Vagina (tissue), 2 donors: ENCODE data around the gene CRYBG1. TPM values are rescaled to one million over a fixed set of nuclear protein-coding genes. Genes with fewer than 3 reads are reported as not detected.

Experiments used
- DNase-seq, 2 donors: peaks; one replicate each; pipeline ENCODE4 v3.0.0-alpha.2; 2017; ENCODE audit errors: extremely low spot score in 2 of 2
- H3K27ac ChIP-seq: fragments of 200-600 bp; sonication (generic); one replicate; pipeline ENCODE4 v1.5.1; 2019
- H3K27me3 ChIP-seq: fragments of 200-600 bp; sonication (generic); one replicate; pipeline ENCODE4 v1.5.1; 2019
- H3K36me3 ChIP-seq, 2 donors: fragments of 200-600 bp; sonication (generic); one replicate each; pipeline ENCODE4 v1.5.1; 2017 to 2019
- H3K4me1 ChIP-seq: fragments of 200-600 bp; sonication (generic); one replicate; pipeline ENCODE4 v1.5.1; 2019
- H3K4me3 ChIP-seq, 2 donors: fragments of 200-600 bp; sonication (generic); 1 replicate in 1 of 2; 2 replicates in 1 of 2; pipeline ENCODE4 v1.5.1; 2016 to 2019
- H3K9me3 ChIP-seq: fragments of 200-600 bp; sonication (generic); one replicate; pipeline ENCODE4 v1.5.1; 2019
- CTCF ChIP-seq, 3 experiments: fragments of 450-650 bp in 2 of 3; fragments of 200-600 bp in 1 of 3; sonication (generic) in 1 of 3; IDR thresholded peaks; one replicate each; pipeline ENCODE4 v1.5.1; 2017 to 2019; ENCODE audit warnings: antibody characterized with exemption in 3 of 3, mild to moderate bottlenecking in 2 of 3, moderate library complexity in 2 of 3
- POLR2A ChIP-seq, 2 donors: fragments of 450-650 bp; IDR thresholded peaks; one replicate each; pipeline ENCODE4 v1.6.1; 2017; ENCODE audit warnings: antibody characterized with exemption in 2 of 2, mild to moderate bottlenecking in 2 of 2, moderate library complexity in 2 of 2
- POLR2AphosphoS5 ChIP-seq, 2 donors: sonication (generic); formaldehyde crosslinking; IDR thresholded peaks; one replicate each; pipeline ENCODE4 v1.9.0; 2017; ENCODE audit warnings: antibody characterized with exemption in 2 of 2, mild to moderate bottlenecking in 2 of 2, low read depth in 1 of 2; ENCODE audit not compliant: insufficient read depth in 1 of 2
- intact Hi-C: fragments of 100-400 bp; cut with DNase I; formaldehyde crosslinking; loops from one replicate; pipeline ENCODE4 v1.15.1; 2023
- total RNA-seq: library from RNA; depleted of rRNA; stranded (reverse); fragments of >200 nt; gene quantifications from one replicate; pipeline ENCODE4 v1.2.3, GENCODE V29; 2016

The CRYBG1 gene
- total RNA-seq, 1 donor from 2014 or later = 46.7 TPM

- intact Hi-C loops = loop anchor here (5.0 to 10.0 kb wide), 2 partner anchors 127 to 225 kb away; no protein-coding TSS in a partner anchor
- Histone ChIP-seq H3K27me3 (no peaks in the 10 kb centered on the region), H3K36me3 (peaks cover 0 to 9% of the 10 kb centered on the region in 2 donors), H3K4me1 (no peaks in the 10 kb centered on the region), H3K9me3 (no peaks in the 10 kb centered on the region), H3K4me3 (no peak overlapping the region), H3K27ac (no peak overlapping the region)
- TF ChIP-seq CTCF (IDR thresholded peaks at IDR 0.05) = no peak
- TF ChIP-seq POLR2AphosphoS5 (IDR thresholded peaks at IDR 0.05; ENCODE audit: insufficient read depth in 1 of 2, low read depth in 1 of 2) = no peak
- TF ChIP-seq POLR2A (IDR thresholded peaks at IDR 0.05) = no peak
- no peak for DNase-seq
Observed at GRCh38 chr6:106569428-106569827, 208.9 kb downstream of the CRYBG1 start.

GRCh38 chr6:106572436-106572835, 211.9 kb downstream of the CRYBG1 start:
- H3K27ac ChIP-seq = no peak overlapping the region
- TF ChIP-seq CTCF (IDR thresholded peaks at IDR 0.05) (no peak), POLR2A (IDR thresholded peaks at IDR 0.05) (no peak)
- DNase-seq = no peak
- H3K27me3 ChIP-seq = no peaks in the 10 kb centered on the region
- H3K9me3 ChIP-seq = no peaks in the 10 kb centered on the region
- H3K4me1 ChIP-seq = no peaks in the 10 kb centered on the region
- H3K36me3 ChIP-seq = peaks cover 0 to 9% of the 10 kb centered on the region in 2 donors
- intact Hi-C loops = no loop called here
- no peak overlapping the region for H3K4me3 ChIP-seq

GRCh38 chr6:106572875-106573585, 212.5 kb downstream of the CRYBG1 start:
- H3K4me3 ChIP-seq = no peak overlapping the region
- no peaks in the 10 kb centered on the region for H3K4me1 ChIP-seq
- intact Hi-C loops = no loop called here
- H3K27me3 ChIP-seq = no peaks in the 10 kb centered on the region
- DNase-seq = no peak
- H3K9me3 ChIP-seq = no peaks in the 10 kb centered on the region
- H3K27ac ChIP-seq = no peak overlapping the region
- H3K36me3 ChIP-seq = peaks cover 0 to 9% of the 10 kb centered on the region in 2 donors
- TF ChIP-seq CTCF (IDR thresholded peaks at IDR 0.05) = no peak
- no peak for TF ChIP-seq POLR2A (IDR thresholded peaks at IDR 0.05)
- TF ChIP-seq POLR2AphosphoS5 (IDR thresholded peaks at IDR 0.05; ENCODE audit: insufficient read depth in 1 of 2, low read depth in 1 of 2) = no peak

GRCh38 chr6:106574741-106575458, 214.4 kb downstream of the CRYBG1 start:
- intact Hi-C loops = no loop called here
- TF ChIP-seq CTCF (IDR thresholded peaks at IDR 0.05) (no peak), POLR2AphosphoS5 (IDR thresholded peaks at IDR 0.05; ENCODE audit: insufficient read depth in 1 of 2, low read depth in 1 of 2) (no peak), POLR2A (IDR thresholded peaks at IDR 0.05) (no peak)

GRCh38 chr6:106579281-106579680, 218.8 kb downstream of the CRYBG1 start:
- Histone ChIP-seq H3K9me3 (no peaks in the 10 kb centered on the region), H3K36me3 (no peaks in the 10 kb centered on the region), H3K4me3 (no peak overlapping the region), H3K27ac (no peak overlapping the region), H3K27me3 (no peaks in the 10 kb centered on the region), H3K4me1 (no peaks in the 10 kb centered on the region)
- TF ChIP-seq POLR2A (IDR thresholded peaks at IDR 0.05) (no peak), CTCF (IDR thresholded peaks at IDR 0.05) (no peak), POLR2AphosphoS5 (IDR thresholded peaks at IDR 0.05; ENCODE audit: insufficient read depth in 1 of 2, low read depth in 1 of 2) (no peak)
- no peak for DNase-seq
- intact Hi-C loops = no loop called here

More at GRCh38 chr6:106574741-106575458, 214.4 kb downstream of the CRYBG1 start:
- Histone ChIP-seq H3K4me3 (no peak overlapping the region), H3K27ac (no peak overlapping the region), H3K36me3 (peaks cover 0 to 4% of the 10 kb centered on the region in 2 donors), H3K9me3 (no peaks in the 10 kb centered on the region), H3K4me1 (no peaks in the 10 kb centered on the region), H3K27me3 (no peaks in the 10 kb centered on the region)
- no peak for DNase-seq
